KMS-11 (cell line): ENCODE data around the gene C5orf52.
"Not testable (repeated sequence)": the region's sequence is repeated elsewhere in the genome, so short reads cannot be mapped to it uniquely, and the experiment has no call there.

Source experiments
- H2AFZ ChIP-seq: fragments of 200-600 bp; sonication (generic); 2 replicates; pipeline ENCODE4 v1.6.1; 2016; ENCODE audit warnings: antibody characterized with exemption, mixed run types, low read depth
- H3K27ac ChIP-seq: fragments of 200-600 bp; sonication (generic); 2 replicates; pipeline ENCODE4 v1.6.1; 2016; ENCODE audit warnings: mild to moderate bottlenecking, mixed run types
- H3K27me3 ChIP-seq: fragments of 200-600 bp; sonication (generic); 2 replicates; pipeline ENCODE4 v1.6.1; 2017; ENCODE audit warnings: mild to moderate bottlenecking, low read depth, mixed run types, moderate library complexity; ENCODE audit not compliant: insufficient read depth
- H3K36me3 ChIP-seq: fragments of 200-600 bp; sonication (generic); 2 replicates; pipeline ENCODE4 v1.6.1; 2017; ENCODE audit warnings: mild to moderate bottlenecking, mixed run types; ENCODE audit not compliant: insufficient read depth
- H3K4me1 ChIP-seq: fragments of 200-600 bp; sonication (generic); 2 replicates; pipeline ENCODE4 v1.6.1; 2016; ENCODE audit warnings: mild to moderate bottlenecking, low read depth, mixed run types; ENCODE audit not compliant: poor library complexity, severe bottlenecking
- H3K4me2 ChIP-seq: fragments of 200-600 bp; sonication (generic); 2 replicates; pipeline ENCODE4 v1.7.0; 2016; ENCODE audit warnings: mild to moderate bottlenecking, mixed run types
- H3K4me3 ChIP-seq: fragments of 200-600 bp; sonication (generic); IDR thresholded peaks from 2 replicates; pipeline ENCODE4 v1.6.1; 2017; ENCODE audit warnings: low read depth, low read length, mixed read lengths; ENCODE audit not compliant: insufficient read depth
- H3K79me2 ChIP-seq: fragments of 200-600 bp; sonication (generic); 2 replicates; pipeline ENCODE4 v1.6.1; 2016; ENCODE audit warnings: low read depth, mixed run types; ENCODE audit not compliant: insufficient read depth
- H3K9ac ChIP-seq: fragments of 200-600 bp; sonication (generic); 2 replicates; pipeline ENCODE4 v1.6.1; 2016; ENCODE audit warnings: mild to moderate bottlenecking, mixed run types
- H4K20me1 ChIP-seq: fragments of 200-600 bp; sonication (generic); 2 replicates; pipeline ENCODE4 v1.6.1; 2016; ENCODE audit warnings: mild to moderate bottlenecking, mixed run types; ENCODE audit not compliant: insufficient read depth
- TF ChIP-seq, protein P1 (sequence below): fragments of 200-600 bp; sonication (generic); conservative IDR thresholded peaks from 2 replicates; pipeline ENCODE4 v1.6.1; 2017; ENCODE audit warnings: low read depth, mild to moderate bottlenecking, antibody characterized with exemption, low read length, moderate library complexity, mixed read lengths

Gene C5orf52

DNA sequence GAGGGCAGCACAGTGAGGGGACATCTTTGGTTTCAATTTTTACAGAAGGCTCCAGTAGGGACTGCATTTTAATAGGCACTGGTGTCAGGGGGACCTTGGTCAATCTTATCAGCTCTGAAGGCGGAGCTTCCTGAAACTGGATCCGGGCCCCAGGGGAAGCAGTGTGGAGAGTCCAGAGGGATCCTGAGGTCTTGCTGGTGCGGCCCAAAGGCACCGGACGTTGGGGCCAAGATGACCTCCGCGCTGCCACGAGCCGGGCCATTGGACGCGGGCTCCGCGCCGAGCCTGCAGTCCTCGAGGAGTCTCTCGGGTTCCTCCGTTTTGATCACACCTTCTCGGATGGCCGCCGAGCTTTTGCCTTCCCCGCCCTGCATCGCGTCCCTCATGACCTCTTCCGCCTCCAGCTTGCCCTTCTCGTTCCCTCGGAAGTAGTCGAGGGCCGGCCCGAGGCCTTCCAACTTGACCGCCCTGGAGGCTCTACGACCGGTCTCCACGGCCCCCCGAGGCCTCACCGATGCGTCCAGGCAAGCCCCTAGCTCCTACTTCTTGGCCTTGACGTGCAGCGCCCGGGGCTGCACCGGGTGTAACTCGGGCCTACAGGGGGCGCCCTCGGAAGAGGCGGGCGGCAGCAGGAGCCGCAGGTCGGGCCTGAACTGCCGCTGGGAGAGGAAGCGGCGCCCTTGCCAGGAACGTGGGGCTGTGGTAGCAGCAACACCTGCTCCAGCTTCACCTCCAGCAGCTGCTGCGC lies 18.8 kb downstream of the C5orf52 start:
- TF ChIP-seq, protein P1, sequence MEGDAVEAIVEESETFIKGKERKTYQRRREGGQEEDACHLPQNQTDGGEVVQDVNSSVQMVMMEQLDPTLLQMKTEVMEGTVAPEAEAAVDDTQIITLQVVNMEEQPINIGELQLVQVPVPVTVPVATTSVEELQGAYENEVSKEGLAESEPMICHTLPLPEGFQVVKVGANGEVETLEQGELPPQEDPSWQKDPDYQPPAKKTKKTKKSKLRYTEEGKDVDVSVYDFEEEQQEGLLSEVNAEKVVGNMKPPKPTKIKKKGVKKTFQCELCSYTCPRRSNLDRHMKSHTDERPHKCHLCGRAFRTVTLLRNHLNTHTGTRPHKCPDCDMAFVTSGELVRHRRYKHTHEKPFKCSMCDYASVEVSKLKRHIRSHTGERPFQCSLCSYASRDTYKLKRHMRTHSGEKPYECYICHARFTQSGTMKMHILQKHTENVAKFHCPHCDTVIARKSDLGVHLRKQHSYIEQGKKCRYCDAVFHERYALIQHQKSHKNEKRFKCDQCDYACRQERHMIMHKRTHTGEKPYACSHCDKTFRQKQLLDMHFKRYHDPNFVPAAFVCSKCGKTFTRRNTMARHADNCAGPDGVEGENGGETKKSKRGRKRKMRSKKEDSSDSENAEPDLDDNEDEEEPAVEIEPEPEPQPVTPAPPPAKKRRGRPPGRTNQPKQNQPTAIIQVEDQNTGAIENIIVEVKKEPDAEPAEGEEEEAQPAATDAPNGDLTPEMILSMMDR: no peak
- Histone ChIP-seq H3K27ac (no peak overlapping the region), H3K36me3 (no peaks in the 10 kb centered on the region), H3K4me1 (no peaks in the 10 kb centered on the region), H3K4me3 (no peak overlapping the region), H3K27me3 (no peaks in the 10 kb centered on the region), H4K20me1 (no peaks in the 10 kb centered on the region), H3K4me2 (no peak overlapping the region), H3K9ac (no peak overlapping the region), H3K79me2 (no peaks in the 10 kb centered on the region), H2AFZ (no peak overlapping the region)

DNA sequence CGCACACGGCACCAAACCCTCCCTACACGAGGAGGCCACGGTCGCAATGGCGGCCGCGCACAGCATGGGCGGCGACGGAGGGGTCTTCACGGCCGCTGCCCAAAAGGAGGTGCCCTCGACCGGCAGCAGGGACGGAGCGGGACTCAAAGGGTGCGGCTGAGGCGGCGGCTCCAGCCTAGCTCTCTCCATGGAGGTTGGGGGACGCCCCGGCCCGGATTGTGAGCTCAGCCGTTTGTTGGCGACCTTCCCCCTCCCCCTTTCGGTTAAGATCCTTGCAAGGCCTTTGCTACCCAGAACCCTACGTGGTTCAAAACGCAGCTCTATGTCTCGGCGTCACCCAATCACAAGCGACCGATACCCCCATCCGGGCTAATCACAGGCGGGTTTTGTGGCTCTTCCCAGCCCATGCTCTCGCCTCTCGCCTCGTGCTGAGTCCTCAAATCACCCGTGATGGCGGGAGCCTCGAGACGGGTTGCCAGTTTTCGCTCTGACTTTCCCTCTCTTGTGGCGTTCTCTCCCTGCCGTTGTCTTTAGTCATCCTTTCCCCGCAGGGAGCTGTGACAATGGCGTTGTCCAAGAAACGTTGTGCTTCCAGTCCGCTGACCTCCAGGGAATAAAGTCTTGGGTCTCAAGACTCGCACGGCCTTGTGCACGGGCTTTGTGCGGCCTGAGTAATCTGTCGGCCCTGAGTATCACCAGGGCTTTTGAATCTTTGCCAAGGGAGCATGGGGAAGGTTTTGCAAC lies 19.5 kb downstream of the C5orf52 start:
- H3K9ac ChIP-seq: no peak overlapping the region
- no peak overlapping the region for H3K4me2 ChIP-seq
- no peaks in the 10 kb centered on the region for H3K4me1 ChIP-seq
- H4K20me1 ChIP-seq: no peaks in the 10 kb centered on the region
- no peaks in the 10 kb centered on the region for H3K36me3 ChIP-seq
- no peak overlapping the region for H2AFZ ChIP-seq
- H3K4me3 ChIP-seq: no peak overlapping the region
- H3K79me2 ChIP-seq: no peaks in the 10 kb centered on the region
- no peak overlapping the region for H3K27ac ChIP-seq
- no peaks in the 10 kb centered on the region for H3K27me3 ChIP-seq
- TF ChIP-seq, protein P1: no peak

DNA sequence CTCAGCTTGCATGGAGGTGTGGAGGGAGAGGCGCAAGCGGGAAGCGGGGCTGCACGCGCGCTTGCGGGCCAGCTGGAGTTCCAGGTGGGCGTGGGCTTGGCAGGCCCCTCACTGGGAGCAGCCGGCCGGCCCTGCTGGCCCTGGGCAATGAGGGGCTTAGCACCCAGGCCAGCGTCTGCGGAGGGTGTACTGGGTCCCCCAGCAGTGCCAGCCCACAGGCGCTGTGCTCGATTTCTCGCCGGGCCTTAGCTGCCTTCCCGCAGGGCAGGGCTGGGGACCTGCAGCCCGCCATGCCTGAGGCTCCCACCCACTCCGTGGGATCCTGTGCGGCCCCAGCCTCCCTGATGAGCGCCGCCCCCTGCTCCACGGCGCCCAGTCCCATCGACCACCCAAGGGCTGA lies 22.5 kb downstream of the C5orf52 start:
- H3K9ac ChIP-seq, H3K27me3 ChIP-seq, H4K20me1 ChIP-seq, H3K4me1 ChIP-seq, H3K79me2 ChIP-seq, H3K4me2 ChIP-seq, H3K27ac ChIP-seq, H2AFZ ChIP-seq, H3K36me3 ChIP-seq, H3K4me3 ChIP-seq: not testable (repeated sequence)

DNA sequence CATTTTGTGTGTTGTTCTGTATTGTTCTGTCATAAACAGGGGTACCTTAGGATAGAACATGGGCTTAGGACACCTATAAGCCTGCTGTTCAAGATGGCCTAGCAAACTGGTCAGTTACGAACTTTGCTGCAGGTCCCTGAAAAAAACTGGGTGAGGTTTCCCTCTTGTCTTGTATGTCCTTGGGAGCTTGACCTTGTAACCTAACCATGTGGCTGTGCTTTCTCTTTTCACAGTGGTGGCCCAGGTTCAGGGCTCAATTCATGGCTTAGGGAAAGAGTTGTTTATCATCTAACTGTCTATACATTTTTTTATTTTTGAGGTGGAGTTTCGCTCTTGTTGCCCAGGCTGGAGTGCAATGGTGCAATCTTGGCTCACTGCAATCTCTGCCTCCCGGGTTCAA lies 24.8 kb downstream of the C5orf52 start:
- not testable (repeated sequence) for H2AFZ ChIP-seq, H3K4me2 ChIP-seq, H3K4me1 ChIP-seq, H4K20me1 ChIP-seq, H3K36me3 ChIP-seq, H3K9ac ChIP-seq, H3K4me3 ChIP-seq, H3K27me3 ChIP-seq, H3K27ac ChIP-seq, H3K79me2 ChIP-seq

DNA sequence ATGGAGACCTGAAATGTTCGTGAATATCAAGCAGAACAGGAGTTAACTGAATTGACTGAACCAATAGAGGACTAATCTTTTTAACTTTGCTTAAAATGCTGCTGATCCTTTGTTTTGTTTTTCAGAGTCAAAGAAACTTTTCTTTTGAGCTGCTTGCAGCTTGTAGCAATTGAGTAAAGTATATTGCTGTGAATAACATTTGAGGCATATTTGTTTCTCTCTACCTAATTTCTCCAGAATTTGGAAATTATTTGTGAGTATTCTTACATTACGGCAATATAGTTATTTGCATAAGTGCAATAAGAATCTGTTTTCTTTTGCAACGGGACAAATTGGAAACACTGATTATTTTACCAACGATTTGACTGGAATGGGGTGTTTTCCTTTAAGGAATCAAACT lies 27.3 kb downstream of the C5orf52 start:
- not testable (repeated sequence) for H3K4me1 ChIP-seq, H4K20me1 ChIP-seq, H3K79me2 ChIP-seq, H3K9ac ChIP-seq, H3K27ac ChIP-seq, H3K27me3 ChIP-seq, H3K4me3 ChIP-seq, H3K4me2 ChIP-seq, H2AFZ ChIP-seq, H3K36me3 ChIP-seq

DNA sequence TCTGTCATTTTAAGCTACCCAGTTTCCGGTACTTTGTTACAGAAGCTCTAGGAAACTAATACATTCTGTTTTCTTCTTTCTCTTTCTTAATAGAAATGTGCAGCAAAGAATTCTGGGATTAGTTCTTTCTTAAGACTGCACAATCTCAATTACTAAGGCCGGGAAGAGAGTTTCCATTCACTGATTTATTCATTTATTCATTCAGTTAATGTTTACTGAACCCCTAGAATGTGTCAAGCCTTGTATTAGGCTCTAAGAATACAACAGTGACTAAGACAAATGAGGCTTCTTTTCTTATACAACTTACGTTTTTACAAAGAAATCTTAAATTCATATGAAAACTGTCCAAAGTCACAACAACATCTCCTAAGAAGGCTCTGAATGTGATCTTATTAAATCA lies 32.4 kb downstream of the C5orf52 start:
- Histone ChIP-seq H3K4me2 (no peak overlapping the region), H3K36me3 (no peaks in the 10 kb centered on the region), H3K4me1 (no peaks in the 10 kb centered on the region), H3K79me2 (no peaks in the 10 kb centered on the region), H3K4me3 (no peak overlapping the region), H3K27ac (no peak overlapping the region), H3K9ac (no peak overlapping the region), H4K20me1 (no peaks in the 10 kb centered on the region), H2AFZ (no peak overlapping the region), H3K27me3 (no peaks in the 10 kb centered on the region)
- TF ChIP-seq, protein P1: no peak
